ENCODE measurements around the gene PTPRG.
A peak's percentile ranks its signal among the peaks of the same experiment; 100 is the strongest.

GRCh38 chr3:61560517-61561373 lies 626 bp upstream of the PTPRG start:
- TF ChIP-seq POLR2A (IDR thresholded peaks at IDR 0.05) (peak in 1 of 2 donors; percentile 31), CTCF (IDR thresholded peaks at IDR 0.05) (peak in 1 of 4 experiments; percentile 35), EP300 (IDR thresholded peaks at IDR 0.05) (no peak), POLR2AphosphoS5 (IDR thresholded peaks at IDR 0.05) (peak; percentile 52 to 79 (median 62))
